Activated T-cell treated with anti-CD3 and anti-CD28 coated beads for 24 hours (primary cell): ENCODE measurements around the gene SYK.

Source experiments
- DNase-seq: peaks from one replicate; pipeline ENCODE4 v3.0.0-alpha.2; 2020; ENCODE audit warnings: low read depth

Gene SYK

GRCh38 chr9:90825586-90825985 lies 24.0 kb downstream of the SYK start:
- DNase-seq: no peak

- no peak for DNase-seq
These were observed 24.9 kb downstream of the SYK start for GRCh38 chr9:90826326-90827020.

GRCh38 chr9:90827181-90827871 lies 25.7 kb downstream of the SYK start:
- DNase-seq: no peak

GRCh38 chr9:90830051-90830450 lies 28.4 kb downstream of the SYK start:
- DNase-seq: no peak

GRCh38 chr9:90830977-90831376 lies 29.4 kb downstream of the SYK start:
- no peak for DNase-seq

GRCh38 chr9:90832261-90832660 lies 30.6 kb downstream of the SYK start:
- no peak for DNase-seq

GRCh38 chr9:90834828-90835595 lies 33.4 kb downstream of the SYK start:
- DNase-seq: no peak

- no peak for DNase-seq
These were observed 34.9 kb downstream of the SYK start for GRCh38 chr9:90836411-90837080.

GRCh38 chr9:90838098-90838497 lies 36.5 kb downstream of the SYK start:
- no peak for DNase-seq

GRCh38 chr9:90838581-90839154 lies 37.0 kb downstream of the SYK start:
- DNase-seq: no peak

- no peak for DNase-seq
These were observed 37.6 kb downstream of the SYK start for GRCh38 chr9:90839183-90839728.

- no peak for DNase-seq
These were observed 39.1 kb downstream of the SYK start for GRCh38 chr9:90840696-90841095.

GRCh38 chr9:90841213-90841612 lies 39.6 kb downstream of the SYK start:
- no peak for DNase-seq

- DNase-seq: no peak
These were observed 40.0 kb downstream of the SYK start for GRCh38 chr9:90841615-90842014.

- DNase-seq: no peak
These were observed 40.7 kb downstream of the SYK start for GRCh38 chr9:90842176-90842777.

GRCh38 chr9:90842996-90843395 lies 41.4 kb downstream of the SYK start:
- DNase-seq: no peak

GRCh38 chr9:90843525-90843924 lies 41.9 kb downstream of the SYK start:
- no peak for DNase-seq

GRCh38 chr9:90844326-90844725 lies 42.7 kb downstream of the SYK start:
- no peak for DNase-seq

- DNase-seq: no peak
These were observed 45.3 kb downstream of the SYK start for GRCh38 chr9:90846770-90847419.

- DNase-seq: no peak
These were observed 46.4 kb downstream of the SYK start for GRCh38 chr9:90847971-90848370.

- no peak for DNase-seq
These were observed 47.2 kb downstream of the SYK start for GRCh38 chr9:90848866-90849265.
